GM21515 (cell line): ENCODE data around the gene ANKRD55.
"Not testable (repeated sequence)": the region's sequence is repeated elsewhere in the genome, so short reads cannot be mapped to it uniquely, and the experiment has no call there.

Source experiments
- ATAC-seq: cut with Tn5 transposase; IDR thresholded peaks from one replicate; pipeline ENCODE4 v1.9.1; 2021; ENCODE audit not compliant: unreplicated experiment

ANKRD55 gene

GRCh38 chr5:56233230-56233629 is at the start of gene ANKRD55:
ANKRD55 (minus strand) TSS chr5:56233330; CDS start chr5:56232913, 417 bp downstream.
- ATAC-seq: no peak

GRCh38 chr5:56282216-56282615 is 49.1 kb upstream of the ANKRD55 start:
- no peak for ATAC-seq

GRCh38 chr5:56281489-56282165 is 48.5 kb upstream of the ANKRD55 start:
- ATAC-seq: no peak

GRCh38 chr5:56279979-56280378 is 46.8 kb upstream of the ANKRD55 start:
- ATAC-seq: no peak

- ATAC-seq: no peak
Measured at GRCh38 chr5:56279291-56279690, 46.2 kb upstream of the ANKRD55 start.

- ATAC-seq: no peak
Measured at GRCh38 chr5:56278335-56278753, 45.2 kb upstream of the ANKRD55 start.

GRCh38 chr5:56277573-56277972 is 44.4 kb upstream of the ANKRD55 start:
- no peak for ATAC-seq

GRCh38 chr5:56273376-56273955 is 40.3 kb upstream of the ANKRD55 start:
- no peak for ATAC-seq

GRCh38 chr5:56272765-56273164 is 39.6 kb upstream of the ANKRD55 start:
- ATAC-seq: no peak

GRCh38 chr5:56270568-56271392 is 37.6 kb upstream of the ANKRD55 start:
- peak; percentile 93 for ATAC-seq

GRCh38 chr5:56270058-56270457 is 36.9 kb upstream of the ANKRD55 start:
- ATAC-seq: peak; percentile 22

- no peak for ATAC-seq
Measured at GRCh38 chr5:56269216-56269927, 36.2 kb upstream of the ANKRD55 start.

GRCh38 chr5:56268707-56269106 is 35.6 kb upstream of the ANKRD55 start:
- ATAC-seq: not testable (repeated sequence)

GRCh38 chr5:56267856-56268255 is 34.7 kb upstream of the ANKRD55 start:
- ATAC-seq: no peak

- no peak for ATAC-seq
Measured at GRCh38 chr5:56264417-56265025, 31.4 kb upstream of the ANKRD55 start.

- no peak for ATAC-seq
Measured at GRCh38 chr5:56262279-56262678, 29.1 kb upstream of the ANKRD55 start.

- ATAC-seq: no peak
Measured at GRCh38 chr5:56259002-56259511, 25.9 kb upstream of the ANKRD55 start.

GRCh38 chr5:56257763-56258529 is 24.8 kb upstream of the ANKRD55 start:
- not testable (repeated sequence) for ATAC-seq

GRCh38 chr5:56257010-56257409 is 23.9 kb upstream of the ANKRD55 start:
- no peak for ATAC-seq

GRCh38 chr5:56255502-56255901 is 22.4 kb upstream of the ANKRD55 start:
- ATAC-seq: no peak
